RWPE1 (cell line): ENCODE results near the gene TTC3.

Experiments
- CTCF ChIA-PET: fragments of 350-600 bp; sonication (Branson Sonifier 250); formaldehyde crosslinking; extraction: SDS; loops from one replicate; lab custom pipeline; 2021; lab: Yijun Ruan, JAX
- POLR2A ChIA-PET: fragments of 400-600 bp; formaldehyde crosslinking; extraction: SDS; loops from one replicate; lab custom pipeline; 2020; ENCODE audit warnings: antibody characterized with exemption; ENCODE audit not compliant: low non-redundant PET; lab: Yijun Ruan, JAX
- DNase-seq: peaks from one replicate; pipeline ENCODE4 v3.0.0; 2012; ENCODE audit warnings: low spot score
- H3K27ac ChIP-seq: fragments of 450-650 bp; 2 replicates; pipeline ENCODE4 v1.5.1; 2017
- TF ChIP-seq, protein P1 (sequence below): fragments of 450-650 bp; conservative IDR thresholded peaks from 2 replicates; pipeline ENCODE4 v1.5.1; 2017; ENCODE audit warnings: low read depth, mild to moderate bottlenecking

The TTC3 gene

DNA sequence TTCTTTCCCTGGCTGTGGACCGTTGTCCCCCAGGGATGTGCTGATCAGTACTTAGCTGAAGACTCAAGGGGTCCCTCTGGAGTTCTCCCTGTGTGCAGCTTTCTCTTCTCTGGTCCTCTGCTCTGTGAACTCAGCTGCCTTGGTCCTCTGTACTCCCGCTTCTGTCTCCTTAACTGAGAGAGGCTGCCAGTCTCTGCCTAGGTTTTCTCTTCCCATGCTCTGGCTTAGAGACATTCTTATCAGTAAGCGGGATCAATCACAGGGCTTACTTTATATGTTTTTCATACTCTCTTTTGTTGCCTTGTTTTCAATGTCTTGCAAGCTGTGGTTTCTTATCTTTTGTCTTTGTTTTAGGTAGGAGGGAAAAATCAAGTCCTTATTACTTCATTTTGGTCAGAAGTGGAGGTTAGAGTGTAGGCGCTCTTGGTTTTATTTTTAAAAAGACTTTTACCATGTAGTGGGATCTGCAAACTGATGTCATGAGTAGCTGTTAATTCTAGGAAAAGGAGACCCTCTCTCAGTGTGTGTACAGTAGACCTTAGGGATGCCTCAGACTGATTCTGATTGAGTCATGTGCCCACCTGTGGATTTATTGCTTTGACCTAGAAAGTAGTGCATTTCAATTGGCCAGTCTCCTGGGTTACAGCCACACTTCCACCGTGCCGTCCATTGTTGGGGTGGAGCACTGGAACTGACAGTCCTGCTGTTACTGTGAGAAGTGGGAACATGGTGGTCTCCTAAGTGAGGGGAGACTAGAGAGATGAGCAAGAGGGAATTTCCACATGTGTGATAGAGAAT lies 46.6 kb downstream of the TTC3 start:
- H3K27ac ChIP-seq: no peak overlapping the region
- TF ChIP-seq, protein P1, sequence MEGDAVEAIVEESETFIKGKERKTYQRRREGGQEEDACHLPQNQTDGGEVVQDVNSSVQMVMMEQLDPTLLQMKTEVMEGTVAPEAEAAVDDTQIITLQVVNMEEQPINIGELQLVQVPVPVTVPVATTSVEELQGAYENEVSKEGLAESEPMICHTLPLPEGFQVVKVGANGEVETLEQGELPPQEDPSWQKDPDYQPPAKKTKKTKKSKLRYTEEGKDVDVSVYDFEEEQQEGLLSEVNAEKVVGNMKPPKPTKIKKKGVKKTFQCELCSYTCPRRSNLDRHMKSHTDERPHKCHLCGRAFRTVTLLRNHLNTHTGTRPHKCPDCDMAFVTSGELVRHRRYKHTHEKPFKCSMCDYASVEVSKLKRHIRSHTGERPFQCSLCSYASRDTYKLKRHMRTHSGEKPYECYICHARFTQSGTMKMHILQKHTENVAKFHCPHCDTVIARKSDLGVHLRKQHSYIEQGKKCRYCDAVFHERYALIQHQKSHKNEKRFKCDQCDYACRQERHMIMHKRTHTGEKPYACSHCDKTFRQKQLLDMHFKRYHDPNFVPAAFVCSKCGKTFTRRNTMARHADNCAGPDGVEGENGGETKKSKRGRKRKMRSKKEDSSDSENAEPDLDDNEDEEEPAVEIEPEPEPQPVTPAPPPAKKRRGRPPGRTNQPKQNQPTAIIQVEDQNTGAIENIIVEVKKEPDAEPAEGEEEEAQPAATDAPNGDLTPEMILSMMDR: no peak
- ChIA-PET POLR2A (no interaction called here), CTCF (interaction anchor here (0.8 kb wide), 1 partner anchor 22 kb away, joined by 3 read pairs; no protein-coding TSS in a partner anchor)
- DNase-seq: no peak

DNA sequence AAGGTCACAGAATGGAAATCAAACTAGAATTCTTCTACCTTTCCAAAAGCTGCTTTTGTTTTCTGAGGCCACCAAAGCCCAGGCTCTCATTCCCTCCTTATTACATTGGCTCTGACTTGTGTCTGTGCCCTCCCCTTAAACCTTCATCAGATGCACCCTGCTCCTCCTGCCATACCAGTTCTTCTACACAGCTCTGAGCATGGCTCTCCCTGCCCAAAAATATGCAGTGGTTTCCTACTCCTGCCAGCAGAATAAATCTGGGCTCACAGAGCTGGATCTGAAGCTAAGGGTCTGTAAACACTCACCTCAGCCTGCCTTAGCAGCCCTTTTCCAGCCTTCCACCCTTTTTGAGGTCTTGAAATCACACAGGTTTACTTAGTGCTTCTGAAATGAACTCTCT lies 55.0 kb downstream of the TTC3 start:
- CTCF ChIA-PET: interaction anchor here (0.6 kb wide), 1 partner anchor 308 kb away, joined by 4 read pairs; no protein-coding TSS in a partner anchor
- no peak overlapping the region for H3K27ac ChIP-seq
- POLR2A ChIA-PET: no interaction called here
- TF ChIP-seq, protein P1: no peak
- DNase-seq: no peak

DNA sequence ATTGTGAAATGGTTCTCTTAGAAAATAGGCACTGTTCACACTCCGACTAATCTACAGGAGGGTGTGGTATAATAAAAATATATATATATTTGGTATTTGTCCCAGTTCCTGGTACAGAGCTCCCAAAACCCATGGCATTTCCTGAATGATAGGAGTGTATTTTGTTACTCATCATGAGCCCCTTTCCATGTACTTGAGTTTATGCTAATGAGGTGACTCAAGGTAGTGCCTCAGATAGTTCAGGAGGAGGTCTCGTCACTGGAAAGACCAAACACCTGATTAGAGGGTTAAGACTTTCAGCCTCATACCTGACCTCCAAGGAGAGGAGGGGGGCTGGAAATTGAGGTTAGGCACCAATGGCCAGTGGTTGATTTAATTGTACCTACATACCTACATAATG lies 57.9 kb downstream of the TTC3 start:
- ChIA-PET POLR2A (no interaction called here), CTCF (interaction anchor here (0.6 kb wide), 2 partner anchors 141 to 144 kb away, joined by 3 to 5 read pairs; no protein-coding TSS in a partner anchor)
- no peak overlapping the region for H3K27ac ChIP-seq
- TF ChIP-seq, protein P1: no peak
- DNase-seq: peak; percentile 64

DNA sequence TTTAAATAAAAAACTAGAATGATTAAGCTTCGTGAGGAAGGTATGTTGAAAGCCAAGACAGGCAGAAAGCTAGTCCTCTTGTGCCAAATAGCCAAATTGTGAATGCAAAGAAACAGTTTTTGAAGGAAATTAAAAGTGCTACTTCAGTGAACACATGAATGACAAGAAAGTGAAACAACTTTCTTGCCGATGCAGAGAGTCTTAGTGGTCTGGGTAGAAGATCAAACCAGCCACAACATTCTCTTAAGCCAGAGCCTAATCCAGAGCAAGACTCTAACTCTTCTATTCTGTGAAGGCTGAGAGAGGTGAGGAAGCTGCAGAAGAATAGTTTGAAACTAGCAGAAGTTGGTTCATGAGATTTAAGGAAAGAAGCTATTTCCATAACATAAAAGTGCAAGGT lies 63.2 kb downstream of the TTC3 start:
- ChIA-PET POLR2A (no interaction called here), CTCF (no interaction called here)
- no peak for DNase-seq
- TF ChIP-seq, protein P1: no peak
- H3K27ac ChIP-seq: no peak overlapping the region

DNA sequence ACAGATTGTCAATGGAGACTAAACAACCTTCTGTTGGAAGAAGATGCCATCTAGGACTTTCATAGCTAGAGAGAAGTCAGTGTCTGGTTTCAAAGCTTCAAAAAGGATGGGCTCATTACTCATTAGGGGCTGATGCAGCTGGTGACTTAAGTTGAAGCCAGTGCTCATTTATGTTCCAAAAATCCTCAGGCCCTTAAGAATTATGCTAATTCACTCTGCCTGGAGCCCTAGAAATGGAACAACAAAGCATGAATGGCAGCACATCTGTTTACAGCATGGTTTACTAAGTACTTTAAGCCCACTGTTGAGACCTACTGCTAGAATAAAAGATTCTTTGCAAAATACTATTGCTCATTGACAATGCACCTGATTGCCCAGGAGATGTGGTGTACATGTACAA lies 63.7 kb downstream of the TTC3 start:
- no peak overlapping the region for H3K27ac ChIP-seq
- CTCF ChIA-PET: no interaction called here
- DNase-seq: no peak
- TF ChIP-seq, protein P1: no peak
- POLR2A ChIA-PET: no interaction called here

DNA sequence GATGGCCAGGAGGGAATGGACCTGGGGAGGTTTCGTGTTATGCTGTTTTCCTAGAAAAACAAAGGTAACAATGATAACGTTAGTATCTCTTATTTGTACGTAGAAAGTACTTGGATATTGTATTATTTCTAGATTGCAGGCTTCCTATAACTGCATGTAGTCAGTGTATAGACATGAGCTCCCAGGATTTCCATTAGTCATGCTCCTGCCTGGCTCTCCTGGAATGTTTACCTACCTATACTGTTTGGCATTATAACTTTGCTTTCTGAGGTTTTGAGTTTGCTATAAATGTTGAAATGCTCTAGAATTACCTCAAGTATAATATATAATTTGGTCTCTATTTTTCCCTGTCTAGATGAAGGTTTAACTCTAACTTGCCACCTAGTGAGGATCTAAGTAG lies 66.1 kb downstream of the TTC3 start:
- POLR2A ChIA-PET: no interaction called here

More for the DNA sequence above, 66.1 kb downstream of the TTC3 start:
- no peak overlapping the region for H3K27ac ChIP-seq
- CTCF ChIA-PET: no interaction called here
- TF ChIP-seq, protein P1: no peak
- DNase-seq: no peak
